Measurements from ENCODE around the gene CAMTA1.
"Not testable (repeated sequence)": the region's sequence is repeated elsewhere in the genome, so short reads cannot be mapped to it uniquely, and the experiment has no call there.

CAMTA1 gene

DNA sequence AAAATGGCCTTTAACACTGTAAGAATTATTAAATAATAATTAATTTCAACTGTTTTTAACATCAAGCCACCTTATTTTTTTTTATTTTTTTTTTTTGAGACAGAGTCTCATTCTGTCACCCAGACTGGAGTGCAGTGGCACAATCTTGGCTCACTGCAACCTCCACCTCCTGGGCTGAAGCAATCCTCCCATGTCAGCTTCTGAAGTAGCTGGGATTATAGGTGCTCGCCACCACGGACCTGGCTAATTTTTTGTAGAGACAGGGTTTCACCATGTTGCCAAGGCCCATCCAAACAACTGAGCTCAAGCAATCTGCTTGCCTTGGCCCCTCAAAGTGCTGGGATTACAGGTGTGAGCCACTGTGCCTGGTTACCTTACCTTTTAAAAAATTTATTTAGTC is 46.8 kb downstream of the CAMTA1 start:
- H3K4me3 ChIP-seq (ENCODE audit: low read depth, low read length); DNase-seq (ENCODE audit: low read depth): not testable (repeated sequence)

DNA sequence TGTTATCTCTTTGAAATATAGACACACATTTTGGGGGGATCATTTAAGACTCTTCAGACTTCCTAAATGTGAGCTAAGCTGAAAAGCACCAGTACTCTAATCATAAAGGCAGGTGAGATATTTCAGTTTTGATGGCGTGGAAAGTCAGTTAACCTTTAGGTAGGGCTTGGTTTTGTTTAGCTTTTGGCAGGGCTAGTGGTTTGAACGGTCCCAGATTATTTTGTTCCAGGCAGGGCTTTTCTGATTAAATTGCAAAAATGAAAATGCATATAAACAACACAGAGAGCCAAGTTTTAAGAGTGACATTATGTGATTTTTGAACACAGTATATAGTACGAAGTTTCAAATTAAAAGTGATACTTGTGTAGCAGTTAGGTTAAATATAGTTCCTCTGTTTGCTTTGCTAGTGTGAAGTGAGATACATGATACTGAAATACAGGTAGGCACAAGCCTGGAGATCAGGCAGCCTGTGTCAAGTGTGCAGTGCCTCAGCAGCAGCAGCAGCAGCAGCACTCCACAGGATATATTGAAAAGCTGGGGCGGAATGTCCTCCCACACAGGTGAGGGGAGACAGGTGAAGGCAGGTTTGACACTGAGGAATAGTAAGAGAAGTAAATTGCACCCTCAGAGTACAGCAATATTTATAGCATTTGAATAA is 47.4 kb downstream of the CAMTA1 start:
- H3K4me3 ChIP-seq (ENCODE audit: low read depth, low read length) = no peak overlapping the region
- no peak for DNase-seq (ENCODE audit: low read depth)

DNA sequence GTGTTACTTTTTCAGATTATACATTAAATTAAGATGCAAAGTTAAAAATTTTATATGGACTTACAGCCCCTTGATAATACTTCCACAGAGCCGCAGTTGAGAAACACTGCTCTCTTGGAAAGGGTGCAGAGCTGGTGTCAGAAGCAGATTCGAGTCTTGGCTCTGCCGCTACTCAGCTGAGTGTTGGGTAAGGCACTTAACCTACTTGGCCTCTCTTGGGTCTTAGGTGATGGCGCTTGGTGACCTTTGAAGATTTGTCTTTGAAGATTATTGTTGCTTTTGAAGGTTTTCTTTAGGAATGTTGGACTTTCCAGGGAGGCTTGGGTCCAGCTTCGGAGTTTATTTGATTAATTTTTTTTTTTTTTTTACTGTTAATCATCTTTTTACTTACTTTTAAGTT is 48.5 kb downstream of the CAMTA1 start:
- H3K4me3 ChIP-seq (ENCODE audit: low read depth, low read length) = no peak overlapping the region
- no peak for DNase-seq (ENCODE audit: low read depth)

DNA sequence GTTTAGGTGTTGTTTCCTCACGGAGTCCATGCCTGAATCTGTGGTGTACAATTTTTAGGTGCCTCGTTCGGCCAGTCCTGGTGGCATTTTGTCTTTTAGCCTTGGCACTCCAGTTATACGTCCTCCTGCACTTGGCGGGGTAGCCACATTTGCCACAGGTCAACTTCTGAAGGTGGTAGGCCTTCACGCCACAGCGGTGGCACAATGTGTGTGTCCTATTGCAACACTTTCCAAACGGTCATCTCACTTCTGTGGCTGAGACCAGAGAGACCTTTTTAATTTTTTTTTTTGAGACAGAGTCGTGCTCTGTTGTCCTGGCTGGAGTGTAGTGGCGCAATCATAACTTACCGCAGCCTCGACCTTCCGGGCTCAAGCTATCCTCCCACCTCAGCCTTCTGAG is 49.1 kb downstream of the CAMTA1 start:
- H3K4me3 ChIP-seq (ENCODE audit: low read depth, low read length) = no peak overlapping the region
- DNase-seq (ENCODE audit: low read depth) = no peak

DNA sequence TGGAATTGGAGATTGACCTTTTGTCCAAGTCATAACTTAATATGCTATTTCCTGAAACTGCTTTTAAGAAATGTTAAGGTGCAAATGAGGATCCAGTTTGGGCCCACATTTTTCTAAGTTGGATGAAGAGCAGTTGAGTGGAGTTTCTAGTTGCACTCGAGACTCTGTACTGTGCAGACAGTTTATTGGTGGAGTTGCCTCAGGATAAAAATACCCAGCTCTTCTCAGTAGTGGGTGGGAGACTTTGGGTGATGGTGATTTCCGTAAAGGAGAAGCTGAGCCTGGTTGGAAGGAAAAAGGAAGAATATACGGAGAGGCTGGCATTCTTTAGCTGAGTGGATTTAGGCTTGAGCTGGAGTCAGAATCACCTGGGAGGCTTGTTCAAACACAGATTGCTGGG is 49.9 kb downstream of the CAMTA1 start:
- no peak overlapping the region for H3K4me3 ChIP-seq (ENCODE audit: low read depth, low read length)

DNA sequence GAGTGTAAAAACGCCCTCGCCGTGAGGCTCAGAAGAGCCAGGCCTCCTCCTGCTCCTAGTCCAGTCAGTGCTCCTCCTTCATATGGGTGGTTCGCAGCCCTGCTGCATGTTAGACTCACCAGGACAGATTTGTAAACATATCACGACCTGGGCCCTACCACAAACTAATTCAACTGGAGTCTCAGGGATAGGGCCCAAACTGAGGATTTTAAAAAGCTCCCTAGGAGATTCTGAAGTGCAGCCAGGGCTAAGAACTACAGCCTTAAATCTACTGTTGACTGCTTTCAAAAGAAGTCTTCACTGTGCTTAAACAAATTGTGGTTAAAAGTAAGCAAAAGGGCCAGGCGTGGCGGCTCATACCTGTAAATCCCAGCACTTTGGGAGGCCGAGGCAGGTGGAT is 57.0 kb downstream of the CAMTA1 start:
- no peak for DNase-seq (ENCODE audit: low read depth)
- H3K4me3 ChIP-seq (ENCODE audit: low read depth, low read length) = no peak overlapping the region

More for the DNA sequence above, 49.9 kb downstream of the CAMTA1 start:
- no peak for DNase-seq (ENCODE audit: low read depth)

DNA sequence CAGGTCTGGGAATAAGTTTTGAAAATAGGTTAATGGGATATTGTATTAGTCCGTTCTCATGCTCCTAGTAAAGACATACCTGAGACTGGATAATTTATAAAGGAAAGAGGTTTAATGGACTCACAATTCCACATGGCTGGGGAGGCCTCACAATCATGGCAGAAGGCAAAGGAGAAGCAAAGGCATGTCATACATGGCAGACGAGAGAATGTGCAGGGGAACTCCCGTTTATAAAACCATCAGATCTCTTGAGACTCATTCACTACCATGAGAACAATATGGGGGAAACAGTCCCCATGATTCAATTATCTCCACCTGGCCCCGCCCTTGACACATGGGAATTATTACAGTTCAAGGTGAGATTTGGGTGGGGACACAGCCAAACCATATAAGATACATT is 60.5 kb downstream of the CAMTA1 start:
- DNase-seq (ENCODE audit: low read depth); H3K4me3 ChIP-seq (ENCODE audit: low read depth, low read length): not testable (repeated sequence)

DNA sequence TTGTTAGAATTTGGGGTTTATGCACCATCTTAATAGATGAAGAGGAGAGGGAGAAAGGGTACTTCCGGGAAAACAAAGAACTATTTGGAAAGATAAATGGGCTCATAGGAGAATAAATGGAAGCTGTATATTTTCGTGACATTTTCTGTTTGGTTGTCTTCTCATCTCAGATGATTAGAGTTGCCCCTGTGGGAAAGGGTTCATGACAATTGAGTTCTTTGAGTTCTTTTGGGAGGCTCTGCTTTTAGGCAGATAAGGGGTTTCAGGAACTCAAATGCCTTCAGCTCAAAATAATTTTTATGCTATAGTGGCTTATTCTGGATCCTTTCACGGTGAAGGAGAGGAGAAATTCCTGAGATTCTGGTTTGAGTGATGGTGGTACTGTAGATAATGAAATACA is 63.6 kb downstream of the CAMTA1 start:
- no peak overlapping the region for H3K4me3 ChIP-seq (ENCODE audit: low read depth, low read length)
- no peak for DNase-seq (ENCODE audit: low read depth)

DNA sequence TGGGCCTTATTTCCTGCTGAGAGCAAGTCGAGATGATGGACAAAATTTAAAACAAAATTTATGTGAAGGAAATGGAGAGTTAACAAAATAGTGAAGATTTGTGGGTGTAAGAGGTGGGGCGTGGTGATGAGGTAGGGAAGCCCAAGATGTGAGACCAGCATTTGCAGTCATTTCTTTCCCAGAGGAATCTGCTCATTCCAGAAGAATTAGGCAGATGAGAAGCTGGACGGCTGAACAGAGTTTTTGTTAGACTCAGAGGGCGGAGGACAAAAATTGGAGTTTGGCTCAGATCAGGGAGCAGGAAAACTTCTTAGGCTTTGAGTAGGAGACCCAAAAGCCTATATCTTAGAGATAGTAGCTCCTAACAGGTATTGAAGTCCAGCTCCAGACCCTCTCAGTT is 65.3 kb downstream of the CAMTA1 start:
- DNase-seq (ENCODE audit: low read depth) = no peak
- no peak overlapping the region for H3K4me3 ChIP-seq (ENCODE audit: low read depth, low read length)

DNA sequence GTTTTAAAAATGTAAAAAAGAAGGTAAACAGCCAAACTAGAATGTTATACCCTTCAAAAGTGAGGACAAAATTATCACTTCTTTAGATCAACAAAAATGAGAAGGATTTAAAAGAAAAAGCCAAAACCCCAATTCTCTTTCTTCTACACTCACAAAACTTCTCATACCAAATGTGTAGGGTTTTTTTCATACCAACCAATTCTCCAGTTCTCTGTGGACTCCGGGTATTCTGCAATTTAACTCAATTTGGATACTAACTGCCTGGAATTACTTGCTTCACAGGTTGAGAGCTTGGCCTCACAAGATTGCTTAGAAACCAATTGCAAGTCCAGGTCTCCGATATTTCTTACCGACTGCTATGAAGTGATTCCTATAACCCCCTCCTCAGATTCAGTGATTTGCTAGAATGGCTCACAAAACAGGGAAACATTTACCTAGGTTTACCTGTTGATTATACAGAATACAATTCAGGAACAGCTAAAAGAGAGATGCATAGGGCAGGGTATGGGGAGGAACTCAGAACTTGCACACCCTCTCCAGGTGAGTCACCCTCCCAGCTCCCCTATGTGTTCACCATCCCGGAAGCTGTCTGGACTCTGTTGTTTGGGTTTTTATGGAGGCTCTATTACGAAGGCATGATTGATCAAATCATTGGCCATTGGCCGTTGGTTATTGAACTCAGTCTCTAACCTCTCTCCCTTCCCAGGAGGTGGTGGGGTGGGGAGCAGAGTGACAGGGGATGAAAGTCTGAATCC is 67.1 kb downstream of the CAMTA1 start:
- no peak for DNase-seq (ENCODE audit: low read depth)
- H3K4me3 ChIP-seq (ENCODE audit: low read depth, low read length) = no peak overlapping the region

DNA sequence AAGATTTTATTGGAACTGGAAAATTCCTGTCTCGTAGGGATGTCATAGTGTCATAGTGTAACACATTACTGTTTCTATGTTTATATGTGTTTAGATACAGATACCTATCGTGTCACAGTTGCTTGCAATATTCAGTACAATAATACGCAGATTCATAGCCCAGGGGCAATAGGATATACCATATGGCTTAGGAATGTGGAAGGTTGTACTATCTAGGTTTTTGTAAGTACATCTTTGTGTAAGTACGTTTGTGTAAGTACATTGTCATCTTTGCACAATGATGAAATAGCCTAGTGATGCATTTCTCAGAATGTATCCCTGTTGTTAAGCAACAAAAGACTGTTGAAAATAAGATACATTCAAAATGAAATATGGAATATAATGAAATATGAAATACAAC is 68.9 kb downstream of the CAMTA1 start:
- H3K4me3 ChIP-seq (ENCODE audit: low read depth, low read length) = no peak overlapping the region
- no peak for DNase-seq (ENCODE audit: low read depth)

DNA sequence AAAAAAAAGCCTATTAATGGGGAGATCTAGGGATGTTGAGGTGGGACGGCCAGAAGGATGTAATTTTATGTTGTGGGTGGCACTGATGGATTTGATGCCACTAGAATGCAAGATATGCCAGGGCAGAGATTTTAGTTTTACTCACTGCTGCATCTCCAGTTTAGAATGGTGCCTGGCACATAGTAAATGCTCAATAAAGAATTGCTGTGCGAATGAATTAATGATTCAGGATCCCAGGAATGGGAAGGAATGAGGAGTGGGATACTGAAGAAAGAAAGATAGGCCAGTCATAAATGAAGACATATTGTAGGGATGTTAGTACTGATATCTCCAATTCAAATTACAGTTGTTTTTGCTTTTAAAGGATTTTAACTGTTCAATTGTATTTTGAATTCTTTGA is 72.6 kb downstream of the CAMTA1 start:
- no peak for DNase-seq (ENCODE audit: low read depth)
- no peak overlapping the region for H3K4me3 ChIP-seq (ENCODE audit: low read depth, low read length)

DNA sequence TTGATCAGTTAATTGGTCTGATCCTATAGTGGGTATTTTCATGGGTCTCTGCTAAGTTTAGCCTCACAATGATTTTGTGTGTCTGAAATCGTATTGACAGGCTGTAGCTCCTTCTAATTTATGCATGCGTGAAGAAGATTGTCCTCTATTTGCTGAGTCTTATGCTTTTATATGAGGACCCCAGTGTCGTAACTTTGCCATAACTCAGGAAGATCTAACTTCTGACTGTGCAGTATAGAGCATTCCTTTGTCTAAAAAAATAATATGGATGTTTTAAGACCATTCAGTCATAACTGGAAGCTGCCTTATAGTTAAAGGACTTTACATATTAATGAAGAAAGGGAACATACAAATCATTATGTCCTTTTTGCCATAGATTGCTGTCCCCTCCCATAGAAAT is 73.3 kb downstream of the CAMTA1 start:
- DNase-seq (ENCODE audit: low read depth) = peak; percentile 20
- H3K4me3 ChIP-seq (ENCODE audit: low read depth, low read length) = no peak overlapping the region

DNA sequence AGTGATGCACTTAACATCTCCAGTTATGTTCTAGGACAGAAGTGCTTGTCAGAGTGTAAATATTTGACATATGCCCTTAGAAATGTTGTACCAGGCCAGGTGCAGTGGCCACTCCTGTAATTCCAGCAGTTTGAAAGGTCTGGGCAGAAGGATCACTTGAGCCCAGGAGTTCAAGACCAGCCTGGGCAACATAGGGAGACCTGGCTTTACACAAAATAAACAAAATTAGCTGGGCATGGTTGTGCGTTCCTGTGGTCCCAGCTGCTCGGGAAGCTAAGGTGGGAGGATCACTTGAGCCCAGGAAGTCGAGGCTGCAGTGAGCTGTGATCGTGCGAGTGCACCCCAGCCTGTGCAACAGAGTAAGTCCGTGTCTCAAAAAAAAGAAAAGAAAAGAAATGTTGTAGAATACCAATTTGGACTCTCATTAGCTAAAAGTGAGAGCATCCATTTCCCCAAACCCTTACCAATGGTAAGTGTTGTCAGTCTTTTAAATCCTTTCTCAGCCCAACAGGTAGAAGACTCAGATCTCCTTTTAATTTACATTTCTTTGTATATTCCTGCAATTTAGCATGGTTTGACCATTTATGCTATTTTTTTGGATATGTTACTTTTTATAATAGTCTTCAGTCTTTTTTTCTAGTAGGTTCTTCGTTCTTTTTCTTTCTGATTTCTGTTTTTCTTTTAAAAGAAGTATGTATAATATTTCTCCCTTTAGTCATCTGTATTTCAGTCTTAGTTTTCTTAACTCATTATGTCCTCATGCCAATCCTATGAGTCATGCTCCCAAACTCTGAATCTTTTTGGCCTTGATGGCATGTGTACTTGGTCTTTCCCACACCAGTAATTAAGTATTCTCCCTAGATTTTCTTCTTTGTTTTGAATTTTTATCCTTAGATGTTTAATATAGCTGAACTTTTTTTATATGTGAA is 74.4 kb downstream of the CAMTA1 start:
- peak; percentile 90 for DNase-seq (ENCODE audit: low read depth)
- no peak overlapping the region for H3K4me3 ChIP-seq (ENCODE audit: low read depth, low read length)

DNA sequence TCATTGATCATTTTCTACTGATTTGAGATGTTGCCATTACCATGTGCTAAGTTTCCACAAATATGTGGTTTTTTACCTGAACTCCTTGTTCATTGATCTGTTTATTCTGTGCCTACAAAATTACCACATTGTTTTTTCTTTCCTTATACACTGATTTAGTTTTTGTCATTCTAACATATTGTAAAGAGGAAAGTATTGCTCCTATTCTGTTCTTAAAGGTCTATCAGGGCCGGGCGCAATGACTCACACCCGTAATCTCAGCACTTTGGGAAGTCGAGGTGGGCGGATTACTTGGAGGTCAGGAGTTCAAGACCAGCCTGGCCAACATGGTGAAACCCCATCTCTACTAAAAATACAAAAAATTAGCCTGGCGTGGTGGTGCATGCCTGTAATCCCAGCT is 75.1 kb downstream of the CAMTA1 start:
- DNase-seq (ENCODE audit: low read depth) = no peak
- H3K4me3 ChIP-seq (ENCODE audit: low read depth, low read length) = no peak overlapping the region

DNA sequence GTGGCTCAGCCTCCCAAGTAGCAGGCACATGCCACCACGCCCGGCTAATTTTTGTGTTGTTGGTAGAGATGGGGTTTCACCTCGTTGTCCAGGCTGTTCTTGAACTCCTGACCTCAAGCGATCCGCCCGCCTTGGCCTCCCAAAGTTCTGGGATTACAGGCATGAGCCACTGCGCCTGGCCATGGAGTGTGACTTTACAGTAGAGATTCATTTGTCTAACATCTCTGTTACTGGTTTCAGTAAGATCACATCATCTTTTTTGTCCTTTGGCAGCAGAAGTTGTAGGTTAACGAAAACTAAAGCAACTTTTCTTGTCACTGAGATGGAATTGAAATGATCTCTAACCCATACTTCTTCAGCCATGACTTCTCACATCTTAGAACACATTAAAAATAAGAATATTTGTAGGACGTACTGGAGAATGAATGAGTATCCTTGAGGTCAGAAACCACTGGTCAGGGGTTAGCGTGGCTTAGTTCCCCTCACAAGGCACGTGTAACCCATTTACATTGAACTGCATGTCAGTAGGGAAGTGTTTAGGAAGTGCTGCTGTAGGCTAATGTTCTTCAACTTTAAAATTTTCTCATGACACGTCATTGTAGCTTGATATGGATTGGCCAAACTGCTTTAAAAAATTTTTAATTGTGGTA is 75.9 kb downstream of the CAMTA1 start:
- no peak for DNase-seq (ENCODE audit: low read depth)
- no peak overlapping the region for H3K4me3 ChIP-seq (ENCODE audit: low read depth, low read length)

DNA sequence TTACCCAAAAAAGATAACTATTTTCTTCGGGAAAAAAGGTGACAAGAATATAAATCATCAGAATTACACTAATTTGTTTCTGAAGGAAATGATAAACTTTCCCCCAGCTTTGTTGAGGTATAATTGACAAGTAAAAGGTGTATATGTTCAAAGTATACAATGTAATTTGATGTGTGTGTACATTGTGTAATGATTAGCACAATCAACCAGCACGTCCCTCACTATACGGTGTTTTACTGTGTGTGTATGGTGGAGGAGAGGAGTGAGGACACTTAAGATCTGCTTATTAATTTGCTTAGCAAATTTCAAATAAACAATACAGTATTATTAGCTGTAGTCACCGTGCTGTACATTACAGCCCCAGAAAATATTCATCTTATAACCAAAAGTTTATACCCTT is 77.7 kb downstream of the CAMTA1 start:
- no peak overlapping the region for H3K4me3 ChIP-seq (ENCODE audit: low read depth, low read length)
- DNase-seq (ENCODE audit: low read depth) = no peak

DNA sequence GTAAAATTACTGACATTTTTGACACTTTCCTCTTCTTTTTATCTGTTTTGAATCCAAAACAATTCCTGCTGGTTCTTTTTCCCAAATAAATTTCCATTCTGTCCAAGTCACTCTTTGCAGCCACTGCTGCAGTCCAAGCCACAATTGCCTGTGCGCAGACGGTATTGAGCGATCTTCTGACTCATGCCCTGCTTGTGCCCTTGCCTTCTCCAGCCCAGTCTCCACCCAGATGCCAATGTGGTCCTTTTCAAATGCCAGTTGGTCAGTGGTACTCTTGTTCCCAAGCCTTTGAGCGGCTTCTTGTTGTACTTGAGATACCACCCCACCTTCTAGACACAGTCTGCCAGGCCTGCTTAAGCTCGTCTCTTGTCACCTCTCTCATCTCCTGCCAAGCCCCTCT is 78.9 kb downstream of the CAMTA1 start:
- DNase-seq (ENCODE audit: low read depth) = no peak
- H3K4me3 ChIP-seq (ENCODE audit: low read depth, low read length) = no peak overlapping the region

DNA sequence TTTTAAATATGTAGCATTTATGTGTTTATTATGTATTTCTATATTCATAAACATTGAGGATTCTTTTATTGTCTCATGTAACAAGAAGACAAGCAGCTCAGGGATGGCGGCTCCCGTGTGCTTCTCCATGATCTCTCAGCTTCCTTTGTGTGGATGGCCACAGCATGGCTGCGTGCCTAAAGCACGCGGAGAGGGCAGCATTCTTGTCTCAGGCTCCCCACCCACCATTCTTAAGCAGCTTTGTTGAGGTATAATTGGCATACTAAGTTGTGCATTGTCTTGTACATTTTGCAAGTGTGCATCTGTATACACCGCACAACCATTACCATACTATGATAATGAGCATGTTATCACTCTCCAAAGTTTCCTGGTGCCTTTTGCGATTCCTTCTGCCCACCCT is 81.6 kb downstream of the CAMTA1 start:
- DNase-seq (ENCODE audit: low read depth) = no peak
- H3K4me3 ChIP-seq (ENCODE audit: low read depth, low read length) = no peak overlapping the region

DNA sequence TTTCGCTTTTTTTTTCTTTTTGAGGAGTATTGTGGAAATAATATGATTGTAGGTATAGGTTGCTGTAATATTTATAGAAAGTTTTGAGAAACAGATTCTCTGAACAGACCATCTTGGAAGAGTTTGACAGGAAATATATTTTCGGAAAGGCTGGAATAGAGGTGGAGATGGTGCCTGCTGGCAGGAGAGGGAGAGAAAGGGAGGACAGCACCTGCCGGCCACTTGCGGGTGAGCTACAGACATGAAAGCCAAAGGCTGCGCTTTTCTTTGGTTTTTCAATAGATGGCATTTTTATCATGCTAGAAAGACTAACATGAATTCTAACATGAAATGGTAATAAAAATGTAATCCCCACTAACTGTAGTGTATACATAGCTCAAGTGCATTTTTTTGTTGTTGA is 82.1 kb downstream of the CAMTA1 start:
- no peak for DNase-seq (ENCODE audit: low read depth)

More for the DNA sequence above, 82.1 kb downstream of the CAMTA1 start:
- no peak overlapping the region for H3K4me3 ChIP-seq (ENCODE audit: low read depth, low read length)
